Heart left ventricle (tissue), 16 donors: ENCODE measurements around the gene FAM200A. TPM values are rescaled to one million over a fixed set of nuclear protein-coding genes. Genes with fewer than 3 reads are reported as not detected.
A peak's percentile ranks its signal among the peaks of the same experiment; 100 is the strongest.
"Not testable (repeated sequence)": the region's sequence is repeated elsewhere in the genome, so short reads cannot be mapped to it uniquely, and the experiment has no call there.

Experiments
- ATAC-seq, 4 donors: fragments of 200-7000 bp; cut with Tn5 transposase; one replicate each; pipeline ENCODE4 v1.9.1; 2020 to 2022; ENCODE audit warnings: moderate library complexity in 4 of 4, mild to moderate bottlenecking in 3 of 4, moderate number of reproducible peaks in 1 of 4
- DNase-seq, 5 donors: peaks; one replicate each; pipeline ENCODE4 v3.0.0-alpha.2; 2020
- H3K27ac ChIP-seq, 12 donors: fragments of 200-600 bp; sonication (generic) in 4 of 12; one replicate each; pipeline versions ENCODE4 v1.5.0 to v1.8.0; 2016 to 2022; ENCODE audit warnings: mild to moderate bottlenecking in 2 of 12
- H3K27me3 ChIP-seq, 9 donors: fragments of 200-600 bp; sonication (generic) in 2 of 9; one replicate each; pipeline versions ENCODE4 v1.5.1 to v1.8.0; 2016 to 2022; ENCODE audit warnings: mild to moderate bottlenecking in 3 of 9
- H3K36me3 ChIP-seq, 9 donors: fragments of 200-600 bp; sonication (generic) in 2 of 9; one replicate each; pipeline versions ENCODE4 v1.5.0 to v1.8.0; 2018 to 2022; ENCODE audit warnings: mild to moderate bottlenecking in 2 of 9
- H3K4me1 ChIP-seq, 12 donors: fragments of 200-600 bp; sonication (generic) in 4 of 12; one replicate each; pipeline versions ENCODE4 v1.5.0 to v1.8.0; 2016 to 2022; ENCODE audit warnings: mild to moderate bottlenecking in 3 of 12
- H3K4me3 ChIP-seq, 12 donors: fragments of 200-600 bp; sonication (generic) in 4 of 12; one replicate each; pipeline versions ENCODE4 v1.5.0 to v1.8.0; 2017 to 2022; ENCODE audit warnings: mild to moderate bottlenecking in 9 of 12, moderate library complexity in 4 of 12
- H3K9me3 ChIP-seq, 12 donors: fragments of 200-600 bp; sonication (generic) in 4 of 12; one replicate each; pipeline versions ENCODE4 v1.5.0 to v1.8.0; 2016 to 2022; ENCODE audit warnings: mild to moderate bottlenecking in 1 of 12
- POLR2A ChIP-seq, 2 donors: fragments of 450-650 bp; IDR thresholded peaks; one replicate each; pipeline ENCODE4 v1.6.1; 2017; ENCODE audit warnings: antibody characterized with exemption in 2 of 2, mild to moderate bottlenecking in 2 of 2, moderate library complexity in 2 of 2
- WGBS, 4 donors: extraction: QIAGEN DNeasy Blood & Tissue Kit in 2 of 4; methylation state at CpG; one replicate each; pipeline versions ENCODE4 v1.1.5 to v1.1.7; 2013 to 2018; 5-methylcytosine and 5-hydroxymethylcytosine counted together
- intact Hi-C, 10 donors: fragments of 100-400 bp; cut with DNase I; formaldehyde crosslinking; loops; one replicate each; pipeline versions ENCODE4 v1.11.1 to v1.14.2; 2022
- polyA plus RNA-seq, 2 donors: library from polyadenylated mRNA; stranded (reverse); fragments of 200-250 nt; gene quantifications; one replicate each; pipeline ENCODE4 v1.2.3, GENCODE V29; 2013
- total RNA-seq, 9 donors: library from RNA; depleted of rRNA in 2 of 9; stranded (reverse); fragments of >200 nt in 2 of 9; fragmentation: NEBNext Ultra II Directional in 3 of 9; extraction: Animal tissue kit (Norgen Biotek cat#: 25700) in 3 of 9; gene quantifications; one replicate each; pipeline versions ENCODE4 v1.1.0 to v1.2.4, GENCODE V29; 2016 to 2023
- TF ChIP-seq, protein P1 (sequence below), 12 donors: fragments of 200-600 bp; sonication (generic) in 4 of 12; IDR thresholded peaks; one replicate each; pipeline versions ENCODE4 v1.5.0 to v1.8.0; 2018 to 2022; ENCODE audit warnings: antibody characterized with exemption in 12 of 12, mild to moderate bottlenecking in 5 of 12
- donor health status: ischemic (EF 13 %, LVEDD 7.1; RV severe dilation, severe dysfunction).
- donor health status: healthy with polysubstance abuse.
- donor health status: DM: no; HTN: yes; CAD: no.
- donor health status: DM: no; HTN: no; CAD: no.
- donor health status: ischemic (EF 25% LVEDD 6.9; RV normal size, moderate dysfunction).
- donor health status: ischemic (EF 25% LVEDD 5.7; RV mildly dilated, moderate dysfunction).
- donor health status: healthy.
- donor health status: DM: yes; HTN: yes; CAD: no.
- donor health status: ischemic (EF 35%, LVEDD 5.7; RV mildly dilated, moderate dysfunction).
- donor health status: nonischemic (EF 11% LVEDD 7.7; RV severe dilation, severe dysfunction).
- donor health status: DM: yes; HTN: yes; CAD: no.
- donor health status: PGD.
- donor health status: ischemic (EF 29% LVEDD 5.4; RV normal size, mild dysfunction).
- donor health status: nonischemic (EF 23%, LVEDD 6.1; RV moderate dilation, normal function).

The FAM200A gene
- total and polyA plus RNA-seq, 11 donors = 4.7 to 7.1 (median 5.3) TPM

DNA sequence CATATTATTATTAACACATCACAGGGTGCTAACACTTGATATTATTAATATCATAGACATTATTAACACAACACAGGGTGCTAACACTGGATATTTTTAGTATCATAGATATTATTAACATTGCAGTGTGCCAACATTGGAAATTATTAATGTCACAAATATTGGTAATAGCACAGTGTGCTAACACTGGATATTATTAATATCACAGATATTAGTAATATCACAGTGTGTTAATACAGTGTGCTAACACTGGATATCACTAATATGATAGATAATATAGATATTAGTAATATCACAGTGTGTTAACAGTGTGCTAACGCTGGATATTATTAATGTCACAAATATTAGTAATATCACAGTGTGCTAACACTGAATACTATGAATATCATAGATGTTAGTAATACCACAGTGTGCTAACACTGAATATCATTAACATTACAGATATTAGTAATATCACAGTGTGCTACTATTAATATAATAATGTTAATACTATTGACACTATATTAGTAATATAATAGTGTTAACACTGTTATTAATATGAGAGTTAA, 44.6 kb upstream of the FAM200A start:
- H3K9me3 ChIP-seq = no peaks in the 10 kb centered on the region
- TF ChIP-seq, protein P1, sequence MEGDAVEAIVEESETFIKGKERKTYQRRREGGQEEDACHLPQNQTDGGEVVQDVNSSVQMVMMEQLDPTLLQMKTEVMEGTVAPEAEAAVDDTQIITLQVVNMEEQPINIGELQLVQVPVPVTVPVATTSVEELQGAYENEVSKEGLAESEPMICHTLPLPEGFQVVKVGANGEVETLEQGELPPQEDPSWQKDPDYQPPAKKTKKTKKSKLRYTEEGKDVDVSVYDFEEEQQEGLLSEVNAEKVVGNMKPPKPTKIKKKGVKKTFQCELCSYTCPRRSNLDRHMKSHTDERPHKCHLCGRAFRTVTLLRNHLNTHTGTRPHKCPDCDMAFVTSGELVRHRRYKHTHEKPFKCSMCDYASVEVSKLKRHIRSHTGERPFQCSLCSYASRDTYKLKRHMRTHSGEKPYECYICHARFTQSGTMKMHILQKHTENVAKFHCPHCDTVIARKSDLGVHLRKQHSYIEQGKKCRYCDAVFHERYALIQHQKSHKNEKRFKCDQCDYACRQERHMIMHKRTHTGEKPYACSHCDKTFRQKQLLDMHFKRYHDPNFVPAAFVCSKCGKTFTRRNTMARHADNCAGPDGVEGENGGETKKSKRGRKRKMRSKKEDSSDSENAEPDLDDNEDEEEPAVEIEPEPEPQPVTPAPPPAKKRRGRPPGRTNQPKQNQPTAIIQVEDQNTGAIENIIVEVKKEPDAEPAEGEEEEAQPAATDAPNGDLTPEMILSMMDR (IDR thresholded peaks at IDR 0.05) = no peak
- no peak for TF ChIP-seq POLR2A (IDR thresholded peaks at IDR 0.05)
- no peaks in the 10 kb centered on the region for H3K36me3 ChIP-seq
- intact Hi-C loops = no loop called here
- 86 to 99% (median 90%) methylated on average over 1 of the region's 1 CpG for WGBS, 4 donors
- H3K4me1 ChIP-seq = no peaks in the 10 kb centered on the region
- no peak for DNase-seq
- H3K4me3 ChIP-seq = no peak overlapping the region
- H3K27ac ChIP-seq = no peak overlapping the region
- ATAC-seq = no peak
- H3K27me3 ChIP-seq = no peaks in the 10 kb centered on the region

DNA sequence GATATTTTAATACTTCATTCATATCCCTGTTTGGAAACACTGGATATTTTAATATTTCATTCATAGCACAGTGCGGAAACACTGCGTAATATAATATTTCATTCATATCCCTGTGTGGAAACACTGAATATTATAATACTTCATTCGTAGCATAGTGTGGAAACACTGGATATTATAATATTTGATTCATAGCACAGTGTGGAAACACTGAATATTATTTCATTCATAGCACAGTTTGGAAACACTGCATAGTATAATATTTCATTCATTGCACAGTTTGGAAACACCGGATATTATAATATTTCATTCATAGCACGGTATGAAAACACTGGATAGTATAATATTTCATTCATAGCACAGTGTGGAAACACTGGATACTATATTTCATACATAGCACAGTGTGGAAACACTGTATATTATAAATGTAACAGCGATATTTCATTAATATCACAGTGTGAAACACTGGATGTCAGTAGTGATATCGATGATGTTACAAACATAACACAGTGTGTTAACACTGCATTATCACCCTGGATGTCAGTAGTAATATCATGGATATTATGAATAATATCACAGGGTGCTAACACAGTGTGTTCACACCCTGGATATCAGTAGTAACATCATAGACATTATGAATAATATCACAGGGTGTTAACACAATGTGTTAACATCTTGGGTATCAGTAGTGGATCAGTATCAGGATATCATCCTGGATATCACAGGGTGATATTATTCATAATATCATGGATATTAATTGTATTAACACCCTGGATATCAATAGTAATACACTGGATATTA, 43.2 kb upstream of the FAM200A start:
- Histone ChIP-seq H3K4me1 (no peaks in the 10 kb centered on the region), H3K4me3 (no peak overlapping the region), H3K27me3 (no peaks in the 10 kb centered on the region), H3K27ac (no peak overlapping the region), H3K9me3 (no peaks in the 10 kb centered on the region), H3K36me3 (no peaks in the 10 kb centered on the region)
- 80 to 83% (median 80%) methylated on average over 7 of the region's 7 CpGs for WGBS, 4 donors
- ATAC-seq (no peak), DNase-seq (no peak)
- TF ChIP-seq, protein P1 (IDR thresholded peaks at IDR 0.05) = no peak
- TF ChIP-seq POLR2A (IDR thresholded peaks at IDR 0.05) = no peak
- intact Hi-C loops = no loop called here

DNA sequence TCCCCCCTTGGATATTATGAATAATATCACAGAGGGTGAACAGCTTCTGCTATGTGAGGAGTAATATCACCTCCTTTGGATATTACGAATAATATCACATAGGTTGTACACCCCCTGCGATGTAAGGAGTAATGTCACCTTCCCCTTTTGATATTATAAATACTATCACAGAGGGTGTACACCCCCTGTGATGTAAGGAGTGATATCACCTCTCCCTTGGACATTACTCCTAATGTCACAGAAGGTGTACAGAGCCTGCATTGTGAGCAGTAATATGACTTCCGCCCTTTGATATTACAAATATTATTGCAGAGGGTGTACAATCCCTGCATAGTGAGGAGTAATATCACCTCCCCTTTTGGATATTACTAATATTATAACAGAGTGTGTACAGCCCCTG, 37.0 kb upstream of the FAM200A start:
- H3K36me3 ChIP-seq = no peaks in the 10 kb centered on the region
- H3K9me3 ChIP-seq = no peaks in the 10 kb centered on the region
- intact Hi-C loops = no loop called here
- ATAC-seq (no peak), DNase-seq (no peak)
- peaks cover 0 to 18% (median 0%) of the 10 kb centered on the region in 9 donors for H3K27me3 ChIP-seq
- no peak overlapping the region for H3K27ac ChIP-seq
- no peak overlapping the region for H3K4me3 ChIP-seq
- H3K4me1 ChIP-seq = no peaks in the 10 kb centered on the region
- WGBS, 4 donors = 81 to 88% (median 84%) methylated on average over 3 of the region's 3 CpGs
- no peak for TF ChIP-seq POLR2A (IDR thresholded peaks at IDR 0.05)
- TF ChIP-seq, protein P1 (IDR thresholded peaks at IDR 0.05) = no peak

DNA sequence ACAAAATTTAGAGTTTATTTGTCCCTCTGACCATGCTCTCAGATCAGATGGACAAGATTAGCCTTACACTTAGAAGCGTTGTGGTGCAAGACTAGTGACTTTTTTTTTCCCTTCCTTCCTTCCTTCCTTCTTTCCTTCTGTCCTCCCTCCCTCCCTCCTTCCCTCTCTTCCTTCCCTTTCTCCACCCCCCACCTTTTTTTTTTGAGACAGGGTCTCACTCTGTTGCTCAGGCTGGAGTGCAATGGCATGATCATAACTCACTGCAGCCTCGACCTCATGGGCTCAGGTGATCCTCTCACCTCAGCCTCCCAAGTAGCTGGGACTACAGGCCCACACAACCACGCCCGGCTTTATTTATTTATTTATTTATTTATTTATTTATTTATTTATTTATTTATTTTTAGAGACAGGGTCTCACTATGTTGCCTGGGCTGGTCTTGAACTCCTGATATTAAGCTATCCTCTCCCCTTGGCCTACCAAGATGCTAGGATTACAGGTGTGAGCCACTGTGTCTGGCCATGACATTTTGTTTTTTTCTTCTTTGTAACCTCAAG, 28.9 kb upstream of the FAM200A start:
- H3K36me3 ChIP-seq, H3K9me3 ChIP-seq, H3K27me3 ChIP-seq, ATAC-seq, intact Hi-C loops, DNase-seq: not testable (repeated sequence)
- peaks cover 0 to 19% (median 7%) of the 10 kb centered on the region in 12 donors for H3K4me1 ChIP-seq
- H3K4me3 ChIP-seq = peak overlapping the region; percentile 43 to 82 (median 66)
- WGBS, 4 donors = 55 to 63% (median 57%) methylated on average over 4 of the region's 4 CpGs
- peak overlapping the region in 3 of 12 donors; percentile 49 to 61 (median 59) for H3K27ac ChIP-seq
